ENCODE results near the gene PTPRD. TPM values are rescaled to one million over a fixed set of nuclear protein-coding genes. Genes with fewer than 3 reads are reported as not detected.

PTPRD gene
- polyA plus RNA-seq, 3 donors: 114 to 130 (median 117) TPM

- no peak for DNase-seq (ENCODE audit: extremely low read depth in 1 of 11, low read depth in 9 of 11, low spot score in 4 of 11)
Measured at GRCh38 chr9:8431505-8431904, 2181.3 kb downstream of the PTPRD start.

GRCh38 chr9:8430945-8431344 is 2181.9 kb downstream of the PTPRD start:
- DNase-seq (ENCODE audit: extremely low read depth in 1 of 11, low read depth in 9 of 11, low spot score in 4 of 11): no peak

DNA sequence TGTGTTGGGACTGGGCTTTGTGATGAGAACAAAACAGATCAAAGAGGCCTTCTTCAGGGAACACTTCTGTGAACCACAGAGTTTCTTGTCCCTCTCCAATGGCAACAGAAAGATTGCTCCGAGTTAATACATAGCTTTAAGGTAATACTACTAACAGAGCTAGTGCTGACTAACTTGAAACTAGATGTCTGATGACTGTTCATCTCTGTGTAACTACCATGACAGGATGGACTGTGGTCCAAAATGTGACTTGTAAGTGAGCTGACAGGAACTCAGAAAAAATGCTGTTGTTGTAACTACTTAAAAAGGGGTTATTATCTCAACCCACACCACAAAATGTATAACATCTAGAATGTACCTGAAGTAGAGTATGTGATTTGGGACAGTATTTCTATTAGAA is 2183.0 kb downstream of the PTPRD start:
- no peak for DNase-seq (ENCODE audit: extremely low read depth in 1 of 11, low read depth in 9 of 11, low spot score in 4 of 11)

DNA sequence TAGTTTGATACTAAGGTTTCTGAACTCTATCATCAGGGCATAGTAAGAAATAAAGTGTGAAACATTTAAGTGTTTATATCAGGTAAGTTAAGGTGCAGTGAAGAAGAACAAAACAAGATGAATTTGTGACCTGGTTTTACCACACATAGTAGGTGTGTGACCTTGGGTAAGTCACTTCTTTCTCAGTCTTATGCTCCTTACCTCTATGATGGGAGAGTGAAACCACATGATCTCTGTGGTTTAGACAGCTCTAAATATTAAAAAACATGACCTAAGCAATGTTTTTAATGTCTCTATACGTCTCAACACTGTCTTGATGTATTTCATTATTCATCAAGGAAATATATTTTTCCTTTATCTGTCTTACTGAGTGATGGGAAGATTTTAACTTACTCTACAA is 2183.6 kb downstream of the PTPRD start:
- no peak for DNase-seq (ENCODE audit: extremely low read depth in 1 of 11, low read depth in 9 of 11, low spot score in 4 of 11)

GRCh38 chr9:8428389-8428788 is 2184.4 kb downstream of the PTPRD start:
- DNase-seq (ENCODE audit: extremely low read depth in 1 of 11, low read depth in 9 of 11, low spot score in 4 of 11): no peak

DNA sequence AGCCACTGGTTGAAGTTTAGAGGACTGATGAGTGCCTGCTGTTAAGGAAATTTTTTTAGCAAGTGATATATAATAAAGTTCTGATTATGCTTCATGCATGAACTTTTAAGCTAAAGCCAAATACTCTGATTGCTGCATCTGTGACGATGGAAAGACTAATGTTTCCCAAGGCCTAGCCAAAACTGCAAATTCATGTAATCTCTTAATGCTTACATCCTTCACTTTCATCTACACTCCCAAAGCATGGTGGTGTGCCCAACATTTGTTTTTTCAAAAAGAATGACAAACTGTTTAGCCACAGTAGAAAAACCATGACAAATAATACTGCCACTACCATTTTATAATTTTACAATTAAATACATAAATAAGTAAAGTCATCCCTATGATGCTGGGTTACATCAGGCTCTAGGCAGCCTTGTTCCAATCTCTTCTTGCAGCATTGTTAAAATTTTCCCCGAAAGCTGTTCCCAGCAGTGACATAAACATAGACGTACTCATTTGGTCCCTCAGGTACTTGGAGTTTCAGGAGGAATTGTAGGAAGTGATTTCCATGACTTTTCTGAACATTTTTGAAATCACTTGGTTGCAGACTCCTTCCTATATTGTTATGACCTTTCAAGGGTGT is 2187.9 kb downstream of the PTPRD start:
- DNase-seq (ENCODE audit: extremely low read depth in 1 of 11, low read depth in 9 of 11, low spot score in 4 of 11): no peak

GRCh38 chr9:8420416-8420815 is 2192.4 kb downstream of the PTPRD start:
- no peak for DNase-seq (ENCODE audit: extremely low read depth in 1 of 11, low read depth in 9 of 11, low spot score in 4 of 11)

GRCh38 chr9:8419596-8420275 is 2193.1 kb downstream of the PTPRD start:
- DNase-seq (ENCODE audit: extremely low read depth in 1 of 11, low read depth in 9 of 11, low spot score in 4 of 11): no peak

DNA sequence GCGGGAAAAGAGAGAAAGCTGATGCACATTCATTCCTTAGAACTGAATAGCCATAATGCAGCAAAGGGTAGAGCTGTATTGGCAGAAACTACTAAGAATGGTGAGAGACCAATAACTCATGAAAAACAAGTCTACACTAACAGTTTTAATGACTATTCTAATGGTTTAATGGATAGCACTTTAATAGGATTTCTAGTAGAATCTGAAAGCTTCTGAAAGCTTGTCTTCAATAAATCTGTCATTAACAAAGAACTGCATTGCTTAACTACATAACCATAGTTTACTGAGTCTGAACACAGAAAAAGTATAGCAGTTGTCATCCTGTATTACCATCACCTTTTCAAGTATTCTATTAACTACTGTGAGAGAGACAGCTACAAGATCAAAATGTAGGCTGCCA is 2195.5 kb downstream of the PTPRD start:
- DNase-seq (ENCODE audit: extremely low read depth in 1 of 11, low read depth in 9 of 11, low spot score in 4 of 11): no peak

DNA sequence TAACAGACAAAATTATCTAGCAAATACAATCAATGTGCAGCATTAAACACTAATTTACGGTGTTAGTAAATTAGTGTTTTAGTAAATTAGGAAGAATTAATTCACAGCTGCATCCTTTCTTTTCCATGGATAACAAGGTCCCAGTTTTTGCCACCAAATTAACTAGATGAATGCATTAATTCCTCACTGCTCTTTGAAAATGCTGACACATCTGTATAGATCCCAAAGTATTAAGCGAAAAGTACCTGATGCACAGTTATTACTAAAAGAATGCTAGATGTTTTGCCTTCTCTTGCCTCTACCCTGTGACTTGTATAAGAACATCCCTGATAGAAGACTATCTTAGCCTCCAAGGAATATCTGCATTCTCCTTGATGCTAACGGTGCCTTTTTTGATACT is 2200.5 kb downstream of the PTPRD start:
- no peak for DNase-seq (ENCODE audit: extremely low read depth in 1 of 11, low read depth in 9 of 11, low spot score in 4 of 11)

DNA sequence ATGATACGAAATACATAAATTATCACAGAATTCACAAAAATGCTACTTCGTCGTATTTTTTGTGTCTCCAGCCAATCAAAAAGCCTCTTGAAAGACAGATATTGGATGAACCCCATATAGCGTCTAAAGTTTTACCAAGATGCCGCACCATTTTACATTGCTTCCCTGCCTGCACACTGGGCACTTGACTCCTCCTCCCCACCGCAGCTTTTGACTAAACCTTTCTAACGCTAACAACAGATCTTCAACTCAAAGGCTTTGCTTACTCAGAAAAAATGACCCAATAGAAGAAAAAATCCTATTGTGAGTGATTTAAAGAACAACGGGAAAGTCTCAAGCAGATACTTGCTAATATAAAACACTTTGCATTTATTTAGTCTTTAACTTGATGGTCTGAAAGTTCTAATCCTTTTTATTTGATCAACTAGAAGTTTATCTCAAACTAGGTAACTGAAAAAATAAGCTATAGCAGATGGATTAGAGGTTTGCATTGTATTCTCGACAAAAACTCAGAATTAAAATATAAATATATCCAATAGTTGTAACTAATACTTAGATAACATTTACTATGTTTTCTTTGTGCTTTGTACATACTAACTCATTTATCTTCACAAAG is 2204.1 kb downstream of the PTPRD start:
- no peak for DNase-seq (ENCODE audit: extremely low read depth in 1 of 11, low read depth in 9 of 11, low spot score in 4 of 11)

DNA sequence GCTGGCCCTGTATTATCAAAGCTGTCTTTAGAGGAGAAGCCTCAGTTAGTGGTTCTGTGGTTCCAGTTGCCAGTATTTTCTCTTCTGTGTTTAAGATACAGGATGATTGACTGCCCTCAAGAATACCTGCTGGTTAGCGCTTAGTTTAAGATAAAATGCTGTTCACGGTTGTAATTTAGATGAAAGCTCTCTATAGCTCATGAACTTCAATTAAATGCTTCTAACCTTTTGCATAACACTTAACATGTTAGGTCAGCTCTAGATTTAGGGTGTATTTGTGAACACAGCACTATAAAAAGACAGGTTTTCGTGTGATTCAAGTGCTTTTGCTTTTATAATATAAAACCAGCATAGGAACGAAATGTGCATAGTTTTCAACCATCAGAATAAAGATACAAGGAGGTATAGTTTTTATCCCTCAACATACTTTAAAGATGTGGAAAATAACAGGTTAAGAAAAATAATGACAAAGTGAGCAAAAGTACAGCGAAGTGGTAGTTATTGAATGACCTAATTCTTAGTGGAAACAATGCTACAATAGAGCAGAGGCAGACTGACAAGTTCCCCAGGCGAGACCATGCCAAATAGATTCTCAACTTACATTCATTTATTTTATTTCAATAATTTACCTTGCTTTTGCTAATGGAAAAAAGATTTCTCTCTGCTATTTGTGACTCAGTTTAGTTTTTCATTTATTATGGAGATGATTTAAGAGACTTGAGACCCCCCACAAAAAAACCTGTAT is 2210.7 kb downstream of the PTPRD start:
- peak in 5 of 11 donors; percentile 4 to 34 (median 10) for DNase-seq (ENCODE audit: extremely low read depth in 1 of 11, low read depth in 9 of 11, low spot score in 4 of 11)

DNA sequence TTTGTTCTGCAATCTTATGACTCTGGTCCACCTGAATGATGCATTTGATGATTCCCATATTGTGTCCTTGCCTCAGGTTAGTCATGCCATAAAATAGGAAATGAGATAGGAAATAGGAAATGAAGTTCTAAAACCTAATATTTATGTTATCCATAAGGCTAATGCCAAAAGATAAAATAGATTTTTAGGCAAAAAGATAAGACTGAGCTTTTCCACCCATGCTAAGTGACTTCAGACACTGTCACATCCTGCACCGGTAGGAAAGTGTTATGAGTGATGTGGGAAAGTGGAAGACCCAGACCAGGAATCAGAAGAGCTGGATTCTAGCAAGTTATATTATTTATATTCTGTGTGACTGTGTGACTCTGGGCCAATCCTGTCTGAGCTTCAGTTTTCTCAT is 2212.4 kb downstream of the PTPRD start:
- no peak for DNase-seq (ENCODE audit: extremely low read depth in 1 of 11, low read depth in 9 of 11, low spot score in 4 of 11)

DNA sequence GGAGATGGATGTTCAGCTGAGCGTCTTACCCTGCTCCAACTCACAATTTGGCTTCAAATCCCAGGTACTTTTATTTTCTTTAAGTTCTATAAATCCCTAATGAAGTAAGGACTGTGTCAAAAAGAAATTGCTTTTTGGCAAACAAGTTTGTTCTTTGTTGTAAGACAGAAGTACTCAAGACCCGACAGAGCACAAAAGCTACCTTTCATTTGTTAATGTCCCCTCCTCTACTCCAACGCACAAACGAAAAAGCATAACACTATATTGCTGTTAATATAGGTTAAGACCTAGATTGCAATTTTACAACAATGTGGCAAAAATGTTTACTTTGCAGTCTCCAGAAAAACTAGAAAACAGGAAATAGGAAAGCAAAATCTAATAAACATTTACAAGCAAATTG is 2217.8 kb downstream of the PTPRD start:
- DNase-seq (ENCODE audit: extremely low read depth in 1 of 11, low read depth in 9 of 11, low spot score in 4 of 11): no peak

- no peak for DNase-seq (ENCODE audit: extremely low read depth in 1 of 11, low read depth in 9 of 11, low spot score in 4 of 11)
Measured at GRCh38 chr9:8394341-8394740, 2218.5 kb downstream of the PTPRD start.

- DNase-seq (ENCODE audit: extremely low read depth in 1 of 11, low read depth in 9 of 11, low spot score in 4 of 11): no peak
Measured at GRCh38 chr9:8392866-8393265, 2219.9 kb downstream of the PTPRD start.

DNA sequence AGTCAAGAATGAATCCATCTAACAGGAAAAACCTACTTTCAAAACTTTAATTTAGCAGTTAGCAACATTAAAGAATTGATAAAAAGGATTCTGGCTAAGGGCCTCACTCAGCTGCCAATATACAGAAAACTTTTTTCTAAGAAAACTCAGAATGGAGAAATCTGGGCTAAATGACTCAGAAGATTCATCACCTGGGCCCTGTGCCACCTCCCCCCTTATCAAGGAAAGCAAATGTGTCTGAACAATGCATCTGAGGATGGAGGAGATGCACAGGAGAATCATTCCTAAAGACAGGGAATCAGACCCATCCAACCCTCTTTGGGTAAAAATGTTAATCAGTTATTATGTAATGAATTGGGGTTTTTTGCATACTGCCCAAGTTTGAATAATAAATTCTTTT is 2221.2 kb downstream of the PTPRD start:
- no peak for DNase-seq (ENCODE audit: extremely low read depth in 1 of 11, low read depth in 9 of 11, low spot score in 4 of 11)

DNA sequence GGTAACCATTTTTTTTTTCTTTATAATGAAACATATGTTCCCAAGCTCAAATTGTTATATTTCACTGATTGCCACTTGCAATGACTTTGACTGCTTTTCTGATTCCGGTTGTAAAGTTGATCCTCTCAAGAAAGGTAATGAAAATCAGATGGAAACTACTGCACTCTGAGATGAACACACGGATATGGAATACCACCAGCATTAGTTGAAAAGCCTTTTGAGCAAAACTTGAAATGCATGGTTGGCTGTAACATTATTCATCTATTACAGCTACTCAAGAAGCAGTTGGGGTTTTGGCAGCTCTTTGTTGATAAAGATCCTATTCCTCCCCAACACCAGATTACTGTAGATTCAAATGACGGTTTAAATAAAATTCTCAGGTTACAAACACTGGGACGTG is 2221.7 kb downstream of the PTPRD start:
- no peak for DNase-seq (ENCODE audit: extremely low read depth in 1 of 11, low read depth in 9 of 11, low spot score in 4 of 11)

DNA sequence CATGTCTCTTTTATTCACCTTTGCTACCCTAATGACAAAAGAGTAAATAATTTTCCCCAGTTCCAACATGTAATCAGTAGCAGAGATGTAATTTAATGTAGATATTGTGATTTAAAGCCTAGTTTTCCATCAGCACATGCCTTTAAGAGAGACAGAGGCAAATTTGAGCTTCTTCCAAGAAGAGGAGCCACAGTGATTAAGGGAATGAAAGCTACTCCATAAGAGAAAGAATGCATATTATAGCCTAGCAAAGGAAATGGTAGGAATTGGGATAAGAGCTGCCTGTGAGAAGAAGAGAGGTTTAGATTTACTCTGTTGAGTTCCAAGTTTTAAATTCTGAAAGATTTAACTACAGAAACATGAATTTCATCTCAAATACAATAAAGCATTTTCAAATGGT is 2222.2 kb downstream of the PTPRD start:
- no peak for DNase-seq (ENCODE audit: extremely low read depth in 1 of 11, low read depth in 9 of 11, low spot score in 4 of 11)

DNA sequence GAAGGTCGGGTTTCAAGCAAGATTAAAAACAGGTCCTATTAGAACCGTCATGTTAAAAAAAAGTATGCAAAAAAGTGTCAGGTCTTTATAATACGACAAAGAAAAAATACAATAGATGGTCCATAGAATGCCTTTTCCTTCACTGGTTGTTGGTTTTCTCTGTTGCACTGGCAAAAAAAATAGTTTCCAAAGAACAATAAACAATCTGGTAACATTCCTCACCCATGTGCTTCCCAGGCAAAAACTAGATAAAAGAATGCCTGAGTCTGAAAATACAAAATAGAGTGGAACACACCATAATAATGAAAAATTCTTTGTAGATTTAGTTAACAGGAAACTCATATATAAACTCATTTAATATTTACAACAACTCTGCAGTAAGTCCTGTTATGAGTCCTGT is 2223.3 kb downstream of the PTPRD start:
- DNase-seq (ENCODE audit: extremely low read depth in 1 of 11, low read depth in 9 of 11, low spot score in 4 of 11): no peak

Data from renal cortex interstitium (tissue), 11 donors.